ENCODE results near the gene CTDSPL.

Gene CTDSPL

GRCh38 chr3:37833302-37834186 lies 28.1 kb upstream of the CTDSPL start:
- no peak for DNase-seq
- TF ChIP-seq POLR2A (IDR thresholded peaks at IDR 0.05; ENCODE audit: low read length) = no peak
- no peak for TF ChIP-seq GATA1 (IDR thresholded peaks at IDR 0.05; ENCODE audit: low read depth, low read length)

- no peak for DNase-seq
- TF ChIP-seq GATA1 (IDR thresholded peaks at IDR 0.05; ENCODE audit: low read depth, low read length) (no peak), POLR2A (IDR thresholded peaks at IDR 0.05; ENCODE audit: low read length) (no peak)
Measured at GRCh38 chr3:37836589-37836988, 25.1 kb upstream of the CTDSPL start.

- no peak for TF ChIP-seq POLR2A (IDR thresholded peaks at IDR 0.05; ENCODE audit: low read length)
- no peak for TF ChIP-seq GATA1 (IDR thresholded peaks at IDR 0.05; ENCODE audit: low read depth, low read length)
- peak in 1 of 2 experiments; percentile 41 for DNase-seq
Measured at GRCh38 chr3:37847689-37848088, 14.0 kb upstream of the CTDSPL start.

GRCh38 chr3:37849146-37849923 lies 12.3 kb upstream of the CTDSPL start:
- TF ChIP-seq GATA1 (IDR thresholded peaks at IDR 0.05; ENCODE audit: low read depth, low read length) = no peak
- TF ChIP-seq POLR2A (IDR thresholded peaks at IDR 0.05; ENCODE audit: low read length) = no peak
- no peak for DNase-seq

- DNase-seq = no peak
- no peak for TF ChIP-seq GATA1 (IDR thresholded peaks at IDR 0.05; ENCODE audit: low read depth, low read length)
- no peak for TF ChIP-seq POLR2A (IDR thresholded peaks at IDR 0.05; ENCODE audit: low read length)
Measured at GRCh38 chr3:37852097-37852496, 9.6 kb upstream of the CTDSPL start.

GRCh38 chr3:37852771-37853170 lies 8.9 kb upstream of the CTDSPL start:
- TF ChIP-seq POLR2A (IDR thresholded peaks at IDR 0.05; ENCODE audit: low read length) (no peak), GATA1 (IDR thresholded peaks at IDR 0.05; ENCODE audit: low read depth, low read length) (no peak)
- no peak for DNase-seq

GRCh38 chr3:37853691-37854413 lies 7.8 kb upstream of the CTDSPL start:
- no peak for DNase-seq
- no peak for TF ChIP-seq POLR2A (IDR thresholded peaks at IDR 0.05; ENCODE audit: low read length)
- TF ChIP-seq GATA1 (IDR thresholded peaks at IDR 0.05; ENCODE audit: low read depth, low read length) = no peak

GRCh38 chr3:37855363-37855970 lies 6.2 kb upstream of the CTDSPL start:
- peak; percentile 63 to 81 for DNase-seq
- TF ChIP-seq GATA1 (IDR thresholded peaks at IDR 0.05; ENCODE audit: low read depth, low read length) = no peak

- TF ChIP-seq GATA1 (IDR thresholded peaks at IDR 0.05; ENCODE audit: low read depth, low read length) = no peak
- no peak for TF ChIP-seq POLR2A (IDR thresholded peaks at IDR 0.05; ENCODE audit: low read length)
- no peak for DNase-seq
Measured at GRCh38 chr3:37856381-37856780, 5.3 kb upstream of the CTDSPL start.

GRCh38 chr3:37858742-37859141 lies 2.9 kb upstream of the CTDSPL start:
- TF ChIP-seq GATA1 (IDR thresholded peaks at IDR 0.05; ENCODE audit: low read depth, low read length) (no peak), POLR2A (IDR thresholded peaks at IDR 0.05; ENCODE audit: low read length) (no peak)
- DNase-seq = no peak

- TF ChIP-seq POLR2A (IDR thresholded peaks at IDR 0.05; ENCODE audit: low read length) (no peak), GATA1 (IDR thresholded peaks at IDR 0.05; ENCODE audit: low read depth, low read length) (no peak)
- no peak for DNase-seq
Measured at GRCh38 chr3:37859354-37859753, 2.3 kb upstream of the CTDSPL start.

GRCh38 chr3:37859908-37860199 lies 1.8 kb upstream of the CTDSPL start:
- TF ChIP-seq GATA1 (IDR thresholded peaks at IDR 0.05; ENCODE audit: low read depth, low read length) = no peak
- TF ChIP-seq POLR2A (IDR thresholded peaks at IDR 0.05; ENCODE audit: low read length) = no peak
- no peak for DNase-seq

GRCh38 chr3:37862219-37862902 lies 681 bp downstream of the CTDSPL start:
- peak; percentile 25 to 30 for DNase-seq

More at GRCh38 chr3:37862219-37862902, 681 bp downstream of the CTDSPL start:
- TF ChIP-seq GATA1 (IDR thresholded peaks at IDR 0.05; ENCODE audit: low read depth, low read length) = no peak
- no peak for TF ChIP-seq POLR2A (IDR thresholded peaks at IDR 0.05; ENCODE audit: low read length)
